ENCODE measurements around the gene SLC12A5. TPM values are rescaled to one million over a fixed set of nuclear protein-coding genes. Genes with fewer than 3 reads are reported as not detected.

SLC12A5 gene
- total RNA-seq, 1 donor from 2014 or later, result not detected

GRCh38 chr20:46058599-46059281 lies 29.7 kb downstream of the SLC12A5 start:
- H3K9me3 ChIP-seq (ENCODE audit: control insufficient read depth in 3 of 3, low read length in 3 of 3), result no peaks in the 10 kb centered on the region
- H3K4me1 ChIP-seq (ENCODE audit: control insufficient read depth in 3 of 3, insufficient read depth in 3 of 3, low read length in 3 of 3), result peaks cover 20 to 31% (median 21%) of the 10 kb centered on the region in 3 donors
- peak overlapping the region in 1 of 3 donors; percentile 40 for H3K4me3 ChIP-seq (ENCODE audit: low read length in 3 of 3)
- no peak overlapping the region for H3K9ac ChIP-seq (ENCODE audit: low read depth in 1 of 3, low read length in 3 of 3)
- peaks cover 26 to 27% (median 27%) of the 10 kb centered on the region in 3 donors for H3K27me3 ChIP-seq (ENCODE audit: control insufficient read depth in 3 of 3, insufficient read depth in 3 of 3, low read length in 3 of 3)
- no peak overlapping the region for H3K27ac ChIP-seq (ENCODE audit: low read depth, low read length)
- H3K36me3 ChIP-seq (ENCODE audit: control insufficient read depth in 3 of 3, insufficient read depth in 3 of 3, low read length in 3 of 3), result peaks cover 30 to 35% (median 32%) of the 10 kb centered on the region in 3 donors

- Histone ChIP-seq H3K27ac (ENCODE audit: low read depth, low read length) (no peak overlapping the region), H3K4me1 (ENCODE audit: control insufficient read depth in 3 of 3, insufficient read depth in 3 of 3, low read length in 3 of 3) (peaks cover 20 to 31% (median 21%) of the 10 kb centered on the region in 3 donors)
Observed at GRCh38 chr20:46060301-46060881, 31.4 kb downstream of the SLC12A5 start.

GRCh38 chr20:46060975-46061374 lies 32.0 kb downstream of the SLC12A5 start:
- Histone ChIP-seq H3K9ac (ENCODE audit: low read depth in 1 of 3, low read length in 3 of 3) (no peak overlapping the region), H3K27ac (ENCODE audit: low read depth, low read length) (no peak overlapping the region), H3K36me3 (ENCODE audit: control insufficient read depth in 3 of 3, insufficient read depth in 3 of 3, low read length in 3 of 3) (peaks cover 52 to 58% (median 54%) of the 10 kb centered on the region in 3 donors), H3K4me1 (ENCODE audit: control insufficient read depth in 3 of 3, insufficient read depth in 3 of 3, low read length in 3 of 3) (peaks cover 20 to 31% (median 21%) of the 10 kb centered on the region in 3 donors), H3K9me3 (ENCODE audit: control insufficient read depth in 3 of 3, low read length in 3 of 3) (no peaks in the 10 kb centered on the region), H3K27me3 (ENCODE audit: control insufficient read depth in 3 of 3, insufficient read depth in 3 of 3, low read length in 3 of 3) (peaks cover 16 to 27% (median 23%) of the 10 kb centered on the region in 3 donors), H3K4me3 (ENCODE audit: low read length in 3 of 3) (no peak overlapping the region)

More at GRCh38 chr20:46060301-46060881, 31.4 kb downstream of the SLC12A5 start:
- no peak overlapping the region for H3K9ac ChIP-seq (ENCODE audit: low read depth in 1 of 3, low read length in 3 of 3)
- H3K27me3 ChIP-seq (ENCODE audit: control insufficient read depth in 3 of 3, insufficient read depth in 3 of 3, low read length in 3 of 3), result peaks cover 20 to 27% (median 27%) of the 10 kb centered on the region in 3 donors
- peaks cover 47 to 52% (median 48%) of the 10 kb centered on the region in 3 donors for H3K36me3 ChIP-seq (ENCODE audit: control insufficient read depth in 3 of 3, insufficient read depth in 3 of 3, low read length in 3 of 3)
- no peak overlapping the region for H3K4me3 ChIP-seq (ENCODE audit: low read length in 3 of 3)
- H3K9me3 ChIP-seq (ENCODE audit: control insufficient read depth in 3 of 3, low read length in 3 of 3), result no peaks in the 10 kb centered on the region

- no peaks in the 10 kb centered on the region for H3K9me3 ChIP-seq (ENCODE audit: control insufficient read depth in 3 of 3, low read length in 3 of 3)
- peaks cover 6 to 17% (median 11%) of the 10 kb centered on the region in 3 donors for H3K27me3 ChIP-seq (ENCODE audit: control insufficient read depth in 3 of 3, insufficient read depth in 3 of 3, low read length in 3 of 3)
- no peak overlapping the region for H3K9ac ChIP-seq (ENCODE audit: low read depth in 1 of 3, low read length in 3 of 3)
- peaks cover 20 to 31% (median 21%) of the 10 kb centered on the region in 3 donors for H3K4me1 ChIP-seq (ENCODE audit: control insufficient read depth in 3 of 3, insufficient read depth in 3 of 3, low read length in 3 of 3)
- H3K4me3 ChIP-seq (ENCODE audit: low read length in 3 of 3), result no peak overlapping the region
- H3K27ac ChIP-seq (ENCODE audit: low read depth, low read length), result no peak overlapping the region
- H3K36me3 ChIP-seq (ENCODE audit: control insufficient read depth in 3 of 3, insufficient read depth in 3 of 3, low read length in 3 of 3), result peaks cover 64 to 69% (median 65%) of the 10 kb centered on the region in 3 donors
Observed at GRCh38 chr20:46062151-46062550, 33.1 kb downstream of the SLC12A5 start.

GRCh38 chr20:46062621-46063020 lies 33.6 kb downstream of the SLC12A5 start:
- Histone ChIP-seq H3K27ac (ENCODE audit: low read depth, low read length) (no peak overlapping the region), H3K36me3 (ENCODE audit: control insufficient read depth in 3 of 3, insufficient read depth in 3 of 3, low read length in 3 of 3) (peaks cover 66 to 71% (median 68%) of the 10 kb centered on the region in 3 donors), H3K4me3 (ENCODE audit: low read length in 3 of 3) (no peak overlapping the region), H3K9me3 (ENCODE audit: control insufficient read depth in 3 of 3, low read length in 3 of 3) (no peaks in the 10 kb centered on the region), H3K4me1 (ENCODE audit: control insufficient read depth in 3 of 3, insufficient read depth in 3 of 3, low read length in 3 of 3) (peaks cover 19 to 31% (median 21%) of the 10 kb centered on the region in 3 donors), H3K27me3 (ENCODE audit: control insufficient read depth in 3 of 3, insufficient read depth in 3 of 3, low read length in 3 of 3) (peaks cover 2 to 14% (median 7%) of the 10 kb centered on the region in 3 donors), H3K9ac (ENCODE audit: low read depth in 1 of 3, low read length in 3 of 3) (no peak overlapping the region)

- no peak overlapping the region for H3K9ac ChIP-seq (ENCODE audit: low read depth in 1 of 3, low read length in 3 of 3)
- H3K4me3 ChIP-seq (ENCODE audit: low read length in 3 of 3), result no peak overlapping the region
- peaks cover 71 to 75% (median 73%) of the 10 kb centered on the region in 3 donors for H3K36me3 ChIP-seq (ENCODE audit: control insufficient read depth in 3 of 3, insufficient read depth in 3 of 3, low read length in 3 of 3)
- H3K4me1 ChIP-seq (ENCODE audit: control insufficient read depth in 3 of 3, insufficient read depth in 3 of 3, low read length in 3 of 3), result peaks cover 14 to 28% (median 21%) of the 10 kb centered on the region in 3 donors
- no peak overlapping the region for H3K27ac ChIP-seq (ENCODE audit: low read depth, low read length)
- H3K9me3 ChIP-seq (ENCODE audit: control insufficient read depth in 3 of 3, low read length in 3 of 3), result no peaks in the 10 kb centered on the region
- H3K27me3 ChIP-seq (ENCODE audit: control insufficient read depth in 3 of 3, insufficient read depth in 3 of 3, low read length in 3 of 3), result peaks cover 0 to 8% (median 2%) of the 10 kb centered on the region in 3 donors
Observed at GRCh38 chr20:46063151-46063550, 34.1 kb downstream of the SLC12A5 start.

- Histone ChIP-seq H3K9ac (ENCODE audit: low read depth in 1 of 3, low read length in 3 of 3) (no peak overlapping the region), H3K9me3 (ENCODE audit: control insufficient read depth in 3 of 3, low read length in 3 of 3) (no peaks in the 10 kb centered on the region), H3K27me3 (ENCODE audit: control insufficient read depth in 3 of 3, insufficient read depth in 3 of 3, low read length in 3 of 3) (peaks cover 0 to 3% (median 0%) of the 10 kb centered on the region in 3 donors), H3K27ac (ENCODE audit: low read depth, low read length) (no peak overlapping the region), H3K36me3 (ENCODE audit: control insufficient read depth in 3 of 3, insufficient read depth in 3 of 3, low read length in 3 of 3) (peaks cover 72 to 79% (median 78%) of the 10 kb centered on the region in 3 donors), H3K4me3 (ENCODE audit: low read length in 3 of 3) (no peak overlapping the region), H3K4me1 (ENCODE audit: control insufficient read depth in 3 of 3, insufficient read depth in 3 of 3, low read length in 3 of 3) (peaks cover 10 to 23% (median 19%) of the 10 kb centered on the region in 3 donors)
Observed at GRCh38 chr20:46063652-46064054, 34.6 kb downstream of the SLC12A5 start.

- no peak overlapping the region for H3K27ac ChIP-seq (ENCODE audit: low read depth, low read length)
- peaks cover 7 to 17% (median 13%) of the 10 kb centered on the region in 3 donors for H3K4me1 ChIP-seq (ENCODE audit: control insufficient read depth in 3 of 3, insufficient read depth in 3 of 3, low read length in 3 of 3)
- H3K27me3 ChIP-seq (ENCODE audit: control insufficient read depth in 3 of 3, insufficient read depth in 3 of 3, low read length in 3 of 3), result no peaks in the 10 kb centered on the region
- peaks cover 76 to 91% (median 90%) of the 10 kb centered on the region in 3 donors for H3K36me3 ChIP-seq (ENCODE audit: control insufficient read depth in 3 of 3, insufficient read depth in 3 of 3, low read length in 3 of 3)
- no peak overlapping the region for H3K9ac ChIP-seq (ENCODE audit: low read depth in 1 of 3, low read length in 3 of 3)
- H3K9me3 ChIP-seq (ENCODE audit: control insufficient read depth in 3 of 3, low read length in 3 of 3), result no peaks in the 10 kb centered on the region
- H3K4me3 ChIP-seq (ENCODE audit: low read length in 3 of 3), result no peak overlapping the region
Observed at GRCh38 chr20:46065006-46065405, 36.0 kb downstream of the SLC12A5 start.

- H3K27ac ChIP-seq (ENCODE audit: low read depth, low read length), result no peak overlapping the region
- no peaks in the 10 kb centered on the region for H3K9me3 ChIP-seq (ENCODE audit: control insufficient read depth in 3 of 3, low read length in 3 of 3)
- no peaks in the 10 kb centered on the region for H3K27me3 ChIP-seq (ENCODE audit: control insufficient read depth in 3 of 3, insufficient read depth in 3 of 3, low read length in 3 of 3)
- H3K9ac ChIP-seq (ENCODE audit: low read depth in 1 of 3, low read length in 3 of 3), result no peak overlapping the region
- H3K4me1 ChIP-seq (ENCODE audit: control insufficient read depth in 3 of 3, insufficient read depth in 3 of 3, low read length in 3 of 3), result peaks cover 7 to 14% (median 10%) of the 10 kb centered on the region in 3 donors
- no peak overlapping the region for H3K4me3 ChIP-seq (ENCODE audit: low read length in 3 of 3)
- peaks cover 76 to 88% (median 86%) of the 10 kb centered on the region in 3 donors for H3K36me3 ChIP-seq (ENCODE audit: control insufficient read depth in 3 of 3, insufficient read depth in 3 of 3, low read length in 3 of 3)
Observed at GRCh38 chr20:46065691-46066090, 36.7 kb downstream of the SLC12A5 start.

All from skeletal muscle tissue (tissue), 4 donors.